NCI-H146 treated with DMSO at 0.1 percent for 48 hours (cell line): Measurements from ENCODE around the gene BRAT1.
"Not testable (repeated sequence)": the region's sequence is repeated elsewhere in the genome, so short reads cannot be mapped to it uniquely, and the experiment has no call there.

Source experiments
- DNase-seq: peaks from one replicate; lab custom pipeline; 2025; ENCODE audit not compliant: unreplicated experiment; lab: John Stamatoyannopoulos, UW

The BRAT1 gene

GRCh38 chr7:2555121-2556052 lies at the start of gene BRAT1:
Gene BRAT1, minus strand, starts transcription at chr7:2555524. Its CDS starts 1,093 bp downstream, at chr7:2554431.
- peak; percentile 91 for DNase-seq

- no peak for DNase-seq
These were observed 49.4 kb upstream of the BRAT1 start for GRCh38 chr7:2604608-2605174.

GRCh38 chr7:2603044-2603965 lies 48.0 kb upstream of the BRAT1 start:
- no peak for DNase-seq

GRCh38 chr7:2602406-2603043 lies 47.2 kb upstream of the BRAT1 start:
- no peak for DNase-seq

- no peak for DNase-seq
These were observed 46.6 kb upstream of the BRAT1 start for GRCh38 chr7:2601907-2602306.

- DNase-seq: no peak
These were observed 45.7 kb upstream of the BRAT1 start for GRCh38 chr7:2601065-2601464.

- no peak for DNase-seq
These were observed 43.0 kb upstream of the BRAT1 start for GRCh38 chr7:2598154-2598823.

- no peak for DNase-seq
These were observed 41.9 kb upstream of the BRAT1 start for GRCh38 chr7:2597273-2597640.

- DNase-seq: no peak
These were observed 41.3 kb upstream of the BRAT1 start for GRCh38 chr7:2596464-2597272.

GRCh38 chr7:2595258-2595860 lies 40.0 kb upstream of the BRAT1 start:
- DNase-seq: no peak

GRCh38 chr7:2594599-2594998 lies 39.3 kb upstream of the BRAT1 start:
- DNase-seq: no peak

- no peak for DNase-seq
These were observed 37.9 kb upstream of the BRAT1 start for GRCh38 chr7:2593036-2593727.

- no peak for DNase-seq
These were observed 37.1 kb upstream of the BRAT1 start for GRCh38 chr7:2592375-2592865.

GRCh38 chr7:2589941-2590340 lies 34.6 kb upstream of the BRAT1 start:
- DNase-seq: not testable (repeated sequence)

GRCh38 chr7:2589341-2589740 lies 34.0 kb upstream of the BRAT1 start:
- DNase-seq: no peak

- DNase-seq: no peak
These were observed 32.5 kb upstream of the BRAT1 start for GRCh38 chr7:2587778-2588177.

- no peak for DNase-seq
These were observed 31.8 kb upstream of the BRAT1 start for GRCh38 chr7:2587134-2587533.

GRCh38 chr7:2586326-2587020 lies 31.1 kb upstream of the BRAT1 start:
- DNase-seq: no peak
